WI38 (cell line): ENCODE measurements around the gene ERBB2.

Experiments
- H3K4me3 ChIP-seq: 2 replicates; pipeline ENCODE4 v1.5.1; 2011; ENCODE audit warnings: low read depth, mild to moderate bottlenecking, control low read depth, low read length
- CTCF ChIP-seq: IDR thresholded peaks from 2 replicates; pipeline ENCODE4 v1.5.1; 2012; ENCODE audit warnings: low read depth, mild to moderate bottlenecking, control low read depth, low read length

ERBB2 gene

DNA sequence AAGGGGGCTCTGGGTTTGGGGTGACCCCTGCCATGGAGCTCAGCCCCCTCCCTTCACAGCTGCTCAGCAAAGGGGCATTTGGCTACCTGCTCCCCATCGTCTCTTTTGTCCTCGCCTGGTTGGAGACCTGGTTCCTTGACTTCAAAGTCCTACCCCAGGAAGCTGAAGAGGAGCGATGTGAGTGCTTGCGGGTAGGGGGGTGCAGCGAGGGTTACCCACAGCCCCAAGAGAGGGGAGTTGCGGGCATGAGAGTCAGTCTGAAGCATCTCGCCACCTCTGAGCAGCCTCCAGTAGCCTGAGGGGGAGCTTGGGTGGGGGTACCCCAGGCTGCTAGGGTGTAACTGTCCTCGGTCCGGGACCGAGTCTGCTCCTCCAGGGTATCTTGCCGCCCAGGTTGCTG lies 41.5 kb upstream of the ERBB2 start:
- TF ChIP-seq CTCF: no peak
- no peak overlapping the region for H3K4me3 ChIP-seq

DNA sequence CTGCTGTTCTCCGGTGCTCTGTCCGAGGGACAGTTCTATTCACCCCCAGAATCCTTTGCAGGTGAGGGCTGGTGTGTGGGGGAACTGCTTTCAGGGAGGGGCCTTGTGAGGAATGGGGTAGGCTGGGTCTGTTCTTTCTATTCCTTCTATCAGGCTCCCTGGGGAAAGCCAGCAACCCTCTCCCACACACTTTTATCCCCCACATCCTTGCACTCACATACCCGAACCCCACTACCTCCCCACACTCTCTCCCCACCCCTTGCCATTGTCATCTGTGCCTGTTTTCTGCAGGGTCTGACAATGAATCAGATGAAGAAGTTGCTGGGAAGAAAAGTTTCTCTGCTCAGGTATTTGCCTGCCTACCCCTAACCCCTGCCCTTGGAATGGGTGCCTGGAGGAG lies 41.1 kb upstream of the ERBB2 start:
- TF ChIP-seq CTCF: no peak
- H3K4me3 ChIP-seq: no peak overlapping the region

GRCh38 chr17:39659279-39660010 lies 40.4 kb upstream of the ERBB2 start:
- no peak for TF ChIP-seq CTCF
- H3K4me3 ChIP-seq: no peak overlapping the region

DNA sequence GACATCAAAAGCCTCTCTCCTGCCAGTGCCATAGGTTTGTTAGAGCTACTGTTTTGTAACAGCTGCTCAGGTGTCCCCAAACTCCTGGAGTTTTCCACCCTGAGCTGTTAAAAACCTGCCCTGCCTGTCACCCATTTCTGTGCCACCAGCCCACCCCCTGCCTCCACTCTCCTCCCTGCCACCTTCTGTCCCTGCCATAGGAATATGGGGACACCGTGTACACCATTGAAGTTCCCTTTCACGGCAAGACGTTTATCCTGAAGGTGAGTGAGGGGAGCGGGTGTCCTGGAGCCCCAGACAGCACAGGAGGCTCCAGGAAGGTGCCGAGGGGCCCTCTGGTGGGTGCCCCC lies 39.9 kb upstream of the ERBB2 start:
- H3K4me3 ChIP-seq: no peak overlapping the region
- no peak for TF ChIP-seq CTCF

- H3K4me3 ChIP-seq: no peak overlapping the region
- TF ChIP-seq CTCF: no peak
These were observed 39.2 kb upstream of the ERBB2 start for GRCh38 chr17:39660397-39661385.

DNA sequence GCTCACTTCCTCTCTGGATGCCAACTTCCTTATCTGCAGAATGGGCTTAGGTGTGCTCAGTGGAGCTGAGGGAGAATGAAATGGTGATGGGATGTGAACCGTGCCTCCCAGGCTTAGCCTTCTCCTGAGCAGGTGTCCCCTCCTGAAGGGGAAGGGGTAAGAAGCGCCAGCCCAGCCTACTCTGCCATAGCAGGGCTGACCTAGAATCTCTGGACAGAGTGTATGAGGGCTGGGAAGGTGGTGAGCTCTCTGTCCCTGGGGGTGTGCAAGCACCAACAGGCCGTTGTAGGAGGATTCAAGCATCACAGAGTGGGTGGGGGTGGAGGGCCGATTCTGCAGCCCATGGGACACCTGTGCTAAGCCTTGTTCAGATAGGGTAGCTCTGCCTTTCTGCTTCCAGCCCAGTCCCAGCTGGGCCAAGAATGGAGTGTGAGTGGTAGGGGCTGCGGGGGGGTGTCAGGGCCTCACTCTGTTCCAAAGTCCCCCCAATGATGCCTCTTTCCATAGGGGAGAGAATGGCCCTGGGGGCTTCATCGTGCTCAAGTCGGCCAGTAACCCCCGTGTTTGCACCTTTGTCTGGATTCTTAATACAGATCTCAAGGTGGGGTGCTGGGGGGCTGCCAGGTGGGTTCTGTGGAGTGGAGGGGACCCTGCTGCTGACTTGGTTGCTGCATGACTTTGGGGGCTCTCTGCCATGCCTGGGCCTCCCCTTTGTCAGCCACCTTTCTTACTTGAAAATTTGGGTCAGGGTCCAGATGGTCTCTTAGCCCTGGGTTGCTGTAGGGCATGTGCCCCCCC lies 37.9 kb upstream of the ERBB2 start:
- no peak for TF ChIP-seq CTCF
- no peak overlapping the region for H3K4me3 ChIP-seq
